PC-9 (cell line): Measurements from ENCODE around the gene SLC6A18. TPM values are rescaled to one million over a fixed set of nuclear protein-coding genes. Genes with fewer than 3 reads are reported as not detected.

Source experiments
- BruUV-seq: library from RNA; stranded (reverse); fragments of 400-500 nt; replicated peaks from 2 replicates; lab custom pipeline; 2021; lab: Mats Ljungman, UMichigan
- CTCF ChIA-PET: fragments of 300-600 bp; sonication (Branson Sonifier 250); formaldehyde crosslinking; loops from one replicate; lab custom pipeline; 2022; ENCODE audit warnings: antibody characterized with exemption; lab: Charles Lee
- POLR2A ChIA-PET: fragments of 300-600 bp; sonication (Branson Sonifier 250); formaldehyde crosslinking; loops from one replicate; lab custom pipeline; 2022; ENCODE audit warnings: antibody characterized with exemption; ENCODE audit not compliant: unreplicated experiment; lab: Charles Lee
- DNase-seq, 2 experiments: peaks; one replicate each; pipeline versions ENCODE4 v3.0.0 to v3.0.0-alpha.2; 2015 to 2022; ENCODE audit warnings: mixed read lengths in 1 of 2
- H2AFZ ChIP-seq: fragments of 200-600 bp; sonication (generic); 2 replicates; pipeline ENCODE4 v1.8.1; 2017; ENCODE audit warnings: antibody characterized with exemption
- H3F3A ChIP-seq: fragments of 200-600 bp; sonication (generic); 2 replicates; pipeline ENCODE4 v1.8.1; 2017; ENCODE audit warnings: antibody characterized with exemption, mild to moderate bottlenecking, low read depth; ENCODE audit not compliant: insufficient read depth
- H3K27ac ChIP-seq: fragments of 200-600 bp; sonication (generic); 2 replicates; pipeline ENCODE4 v1.6.1; 2016; ENCODE audit warnings: mixed run types
- H3K27me3 ChIP-seq: fragments of 200-600 bp; sonication (generic); 2 replicates; pipeline ENCODE4 v1.6.1; 2016; ENCODE audit warnings: low read depth, mixed run types; ENCODE audit not compliant: insufficient read depth
- H3K36me3 ChIP-seq: fragments of 200-600 bp; sonication (generic); 2 replicates; pipeline ENCODE4 v1.6.1; 2016; ENCODE audit warnings: low read depth, mixed run types
- H3K4me1 ChIP-seq: fragments of 200-600 bp; sonication (generic); replicated peaks from 2 replicates; pipeline ENCODE4 v1.6.1; 2016; ENCODE audit warnings: mixed run types; ENCODE audit not compliant: insufficient read depth
- H3K4me2 ChIP-seq: fragments of 200-600 bp; sonication (generic); 2 replicates; pipeline ENCODE4 v1.6.1; 2017; ENCODE audit warnings: mixed run types
- H3K4me3 ChIP-seq: fragments of 200-600 bp; sonication (generic); 2 replicates; pipeline ENCODE4 v1.6.1; 2016; ENCODE audit warnings: mixed run types
- H3K79me2 ChIP-seq: fragments of 200-600 bp; sonication (generic); 2 replicates; pipeline ENCODE4 v1.6.1; 2017; ENCODE audit warnings: low read depth, mixed run types
- H3K9me2 ChIP-seq: fragments of 200-600 bp; sonication (generic); 2 replicates; pipeline ENCODE4 v1.8.1; 2017; ENCODE audit warnings: mild to moderate bottlenecking; ENCODE audit not compliant: insufficient read depth
- H3K9me3 ChIP-seq: fragments of 200-600 bp; sonication (generic); 2 replicates; pipeline ENCODE4 v1.8.1; 2016; ENCODE audit warnings: low read depth; ENCODE audit not compliant: insufficient read depth
- H4K20me1 ChIP-seq: fragments of 200-600 bp; sonication (generic); 2 replicates; pipeline ENCODE4 v1.8.1; 2017; ENCODE audit not compliant: insufficient read depth
- EZH2 ChIP-seq: fragments of 200-600 bp; sonication (generic); IDR thresholded peaks from 2 replicates; pipeline ENCODE4 v1.8.0; 2017; ENCODE audit warnings: antibody characterized with exemption, low read depth
- intact Hi-C: fragments of 100-400 bp; cut with micrococcal nuclease; formaldehyde crosslinking; loops from one replicate; pipeline ENCODE4 v1.10.0; 2022; ENCODE audit not compliant: unreplicated experiment
- total RNA-seq: library from RNA; stranded (reverse); gene quantifications from 2 replicates; pipeline ENCODE4 v1.2.3, GENCODE V29; 2021
- TF ChIP-seq, protein P1 (sequence below): fragments of 200-600 bp; sonication (generic); conservative IDR thresholded peaks from 2 replicates; pipeline ENCODE4 v1.6.1; 2017; ENCODE audit warnings: mixed run types, antibody characterized with exemption, mild to moderate bottlenecking, moderate library complexity

Gene SLC6A18
- total RNA-seq, 1 experiment from 2014 or later, result not detected

- Histone ChIP-seq H3K79me2 (no peaks in the 10 kb centered on the region), H3K36me3 (no peaks in the 10 kb centered on the region), H2AFZ (no peak overlapping the region), H3K27ac (no peak overlapping the region), H4K20me1 (peaks cover 6% of the 10 kb centered on the region), H3F3A (peaks cover 10% of the 10 kb centered on the region), H3K27me3 (peaks cover 98% of the 10 kb centered on the region), H3K4me3 (no peak overlapping the region), H3K9me2 (no peaks in the 10 kb centered on the region), H3K9me3 (peaks cover 5% of the 10 kb centered on the region; the same call in 1 of the 2 replicates), H3K4me2 (no peak overlapping the region), H3K4me1 (no peaks in the 10 kb centered on the region)
- DNase-seq, result no peak
- intact Hi-C loops, result no loop called here
- no TSS peak for BruUV-seq
- POLR2A ChIA-PET, result no interaction called here
- CTCF ChIA-PET, result no interaction called here
- no peak for TF ChIP-seq EZH2
- TF ChIP-seq, protein P1, sequence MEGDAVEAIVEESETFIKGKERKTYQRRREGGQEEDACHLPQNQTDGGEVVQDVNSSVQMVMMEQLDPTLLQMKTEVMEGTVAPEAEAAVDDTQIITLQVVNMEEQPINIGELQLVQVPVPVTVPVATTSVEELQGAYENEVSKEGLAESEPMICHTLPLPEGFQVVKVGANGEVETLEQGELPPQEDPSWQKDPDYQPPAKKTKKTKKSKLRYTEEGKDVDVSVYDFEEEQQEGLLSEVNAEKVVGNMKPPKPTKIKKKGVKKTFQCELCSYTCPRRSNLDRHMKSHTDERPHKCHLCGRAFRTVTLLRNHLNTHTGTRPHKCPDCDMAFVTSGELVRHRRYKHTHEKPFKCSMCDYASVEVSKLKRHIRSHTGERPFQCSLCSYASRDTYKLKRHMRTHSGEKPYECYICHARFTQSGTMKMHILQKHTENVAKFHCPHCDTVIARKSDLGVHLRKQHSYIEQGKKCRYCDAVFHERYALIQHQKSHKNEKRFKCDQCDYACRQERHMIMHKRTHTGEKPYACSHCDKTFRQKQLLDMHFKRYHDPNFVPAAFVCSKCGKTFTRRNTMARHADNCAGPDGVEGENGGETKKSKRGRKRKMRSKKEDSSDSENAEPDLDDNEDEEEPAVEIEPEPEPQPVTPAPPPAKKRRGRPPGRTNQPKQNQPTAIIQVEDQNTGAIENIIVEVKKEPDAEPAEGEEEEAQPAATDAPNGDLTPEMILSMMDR, result no peak
These were observed 4.8 kb upstream of the SLC6A18 start for GRCh38 chr5:1220351-1220750.

DNA sequence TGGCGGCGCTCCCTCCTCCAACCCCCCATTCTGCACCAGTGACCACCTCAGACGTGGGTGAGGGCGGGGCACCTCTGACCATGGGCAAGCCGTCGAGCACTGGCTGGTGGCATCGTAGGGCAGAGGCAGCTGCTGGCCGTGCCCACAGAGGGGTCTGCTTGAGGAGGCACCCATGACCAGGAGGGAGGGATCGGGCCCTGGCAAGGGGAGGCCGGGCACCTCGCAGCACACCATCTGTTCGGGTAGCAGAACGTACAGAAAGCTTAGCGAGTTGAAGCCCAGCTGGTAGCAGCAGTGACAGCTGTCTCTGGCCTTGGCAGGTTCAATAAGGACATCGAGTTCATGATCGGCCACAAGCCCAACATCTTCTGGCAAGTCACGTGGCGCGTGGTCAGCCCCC is 4.3 kb upstream of the SLC6A18 start:
- no peak overlapping the region for H3K27ac ChIP-seq
- ChIA-PET CTCF (no interaction called here), POLR2A (no interaction called here)
- intact Hi-C loops, result no loop called here
- H3K4me3 ChIP-seq, result no peak overlapping the region
- H3K36me3 ChIP-seq, result no peaks in the 10 kb centered on the region
- H2AFZ ChIP-seq, result no peak overlapping the region
- TF ChIP-seq EZH2, result no peak
- TF ChIP-seq, protein P1, result no peak
- no peak for DNase-seq
- no TSS peak for BruUV-seq
- H3K79me2 ChIP-seq, result no peaks in the 10 kb centered on the region
- peaks cover 98% of the 10 kb centered on the region for H3K27me3 ChIP-seq
- peaks cover 6% of the 10 kb centered on the region for H4K20me1 ChIP-seq
- H3F3A ChIP-seq, result peaks cover 10% of the 10 kb centered on the region
- no peak overlapping the region for H3K4me2 ChIP-seq
- no peaks in the 10 kb centered on the region for H3K9me2 ChIP-seq
- no peaks in the 10 kb centered on the region for H3K4me1 ChIP-seq
- H3K9me3 ChIP-seq, result peaks cover 5% of the 10 kb centered on the region; the same call in 1 of the 2 replicates

- H3K4me1 ChIP-seq, result no peaks in the 10 kb centered on the region
- H4K20me1 ChIP-seq, result peaks cover 11% of the 10 kb centered on the region
- no TSS peak for BruUV-seq
- H3K79me2 ChIP-seq, result no peaks in the 10 kb centered on the region
- DNase-seq, result no peak
- no peak for TF ChIP-seq EZH2
- TF ChIP-seq, protein P1, result no peak
- H2AFZ ChIP-seq, result no peak overlapping the region
- no peaks in the 10 kb centered on the region for H3K36me3 ChIP-seq
- H3K4me2 ChIP-seq, result no peak overlapping the region
- ChIA-PET CTCF (no interaction called here), POLR2A (no interaction called here)
- peaks cover 5% of the 10 kb centered on the region; the same call in 1 of the 2 replicates for H3K9me3 ChIP-seq
- no peak overlapping the region for H3K27ac ChIP-seq
- peaks cover 10% of the 10 kb centered on the region for H3F3A ChIP-seq
- peaks cover 98% of the 10 kb centered on the region for H3K27me3 ChIP-seq
- intact Hi-C loops, result no loop called here
- H3K9me2 ChIP-seq, result no peaks in the 10 kb centered on the region
- no peak overlapping the region for H3K4me3 ChIP-seq
These were observed 3.5 kb upstream of the SLC6A18 start for GRCh38 chr5:1221721-1222120.
